GM12878 (cell line): ENCODE results near the gene INO80B. TPM values are rescaled to one million over a fixed set of nuclear protein-coding genes. Genes with fewer than 3 reads are reported as not detected.

ENCODE experiments used
- BHLHE40 ChIP-seq, 2 experiments: fragments of 450-650 bp in 1 of 2; IDR thresholded peaks; 2 replicates each; pipeline ENCODE4 v1.6.1; 2011 to 2017; ENCODE audit warnings: low read depth in 2 of 2, borderline replicate concordance in 1 of 2, improper control_type of control experiment in 1 of 2, low read length in 1 of 2, mild to moderate bottlenecking in 1 of 2
- CREM ChIP-seq: IDR thresholded peaks from 2 replicates; pipeline ENCODE4 v1.6.1; 2014; ENCODE audit warnings: antibody characterized with exemption, low read depth
- EGR1 ChIP-seq, 2 experiments: IDR thresholded peaks; 1 replicate in 1 of 2; 2 replicates in 1 of 2; pipeline ENCODE4 v1.6.1; 2011 to 2012; ENCODE audit warnings: low read depth in 2 of 2, low read length in 2 of 2, borderline replicate concordance in 1 of 2, mild to moderate bottlenecking in 1 of 2, moderate library complexity in 1 of 2
- IRF5 ChIP-seq: fragments of 450-650 bp; IDR thresholded peaks from 2 replicates; pipeline ENCODE4 v1.6.1; 2017; ENCODE audit warnings: borderline replicate concordance
- NR2C1 ChIP-seq: fragments of 450-650 bp; IDR thresholded peaks from 2 replicates; pipeline ENCODE4 v1.6.1; 2017; ENCODE audit warnings: antibody characterized with exemption, mild to moderate bottlenecking, moderate library complexity
- NR2C2 ChIP-seq: IDR thresholded peaks from 2 replicates; pipeline ENCODE4 v1.6.1; 2011; ENCODE audit warnings: borderline replicate concordance, low read depth; ENCODE audit not compliant: control insufficient read depth, insufficient read length
- PAX5 ChIP-seq: IDR thresholded peaks from 2 replicates; pipeline ENCODE4 v1.6.1; 2011; ENCODE audit warnings: low read depth, low read length, borderline replicate concordance
- PAX8 ChIP-seq: fragments of 450-650 bp; IDR thresholded peaks from 2 replicates; pipeline ENCODE4 v1.6.1; 2017; ENCODE audit warnings: mild to moderate bottlenecking, moderate library complexity
- POU2F2 ChIP-seq: IDR thresholded peaks from 3 replicates; pipeline ENCODE4 v1.6.1; 2011; ENCODE audit warnings: low read depth, mild to moderate bottlenecking, low read length, borderline replicate concordance
- RB1 ChIP-seq: fragments of 450-650 bp; formaldehyde crosslinking; IDR thresholded peaks from 2 replicates; pipeline ENCODE4 v1.6.1; 2017; ENCODE audit warnings: mild to moderate bottlenecking, borderline replicate concordance
- RELB ChIP-seq: fragments of 450-650 bp; IDR thresholded peaks from 2 replicates; pipeline ENCODE4 v1.6.1; 2017; ENCODE audit warnings: low read depth, mild to moderate bottlenecking, moderate library complexity
- SMAD5 ChIP-seq: IDR thresholded peaks from 2 replicates; pipeline ENCODE4 v1.6.1; 2016; ENCODE audit warnings: antibody characterized with exemption, low read depth
- ZNF207 ChIP-seq: fragments of 450-650 bp; IDR thresholded peaks from 2 replicates; pipeline ENCODE4 v1.6.1; 2014; ENCODE audit warnings: antibody characterized with exemption, mild to moderate bottlenecking, borderline replicate concordance
- ZNF622 ChIP-seq: fragments of 450-650 bp; IDR thresholded peaks from 2 replicates; pipeline ENCODE4 v1.6.1; 2017; ENCODE audit warnings: mild to moderate bottlenecking, inconsistent platforms
- polyA plus RNA-seq, 11 experiments: library from polyadenylated mRNA; depleted of rRNA in 4 of 11; unstranded in 6 of 11; stranded (reverse) in 5 of 11; fragments of >200 nt; fragmentation: Nextera tagmentation in 4 of 11; fragmentation: Illumina TruSeq in 1 of 11; extraction: Ambion mirVana in 4 of 11; extraction: Trizol in 1 of 11; gene quantifications; 1 replicate in 1 of 11; 2 replicates in 10 of 11; pipeline versions ENCODE4 v1.2.1 to v1.2.3, GENCODE V29; 2011 to 2016; ENCODE audit warnings: inconsistent platforms in 2 of 11, missing spikeins in 2 of 11, low read depth in 1 of 11
- total RNA-seq, 4 experiments: library from RNA; depleted of rRNA in 3 of 4; stranded (reverse); fragments of >200 nt in 3 of 4; fragmentation: Illumina TruSeq in 1 of 4; extraction: Trizol in 1 of 4; gene quantifications; 2 replicates each; pipeline versions ENCODE4 v1.2.1 to v1.2.3, GENCODE V29; 2013 to 2021

Gene INO80B
- total and polyA plus RNA-seq, 10 of the 15 experiments (the other 5 are each of a cell fraction or from before 2014, with no cell fraction given): 1.3 to 26.7 (median 11.1) TPM

GRCh38 chr2:74413001-74413698 lies 41.7 kb upstream of the INO80B start (continued):
- no peak for TF ChIP-seq RELB
- no peak for TF ChIP-seq POU2F2
- TF ChIP-seq PAX5: no peak
- no peak for TF ChIP-seq IRF5
- TF ChIP-seq EGR1 (IDR thresholded peaks at IDR 0.05; ENCODE audit: borderline replicate concordance in 1 of 2, low read depth in 2 of 2, low read length in 2 of 2): no peak
- no peak for TF ChIP-seq ZNF207
- no peak for TF ChIP-seq NR2C1
- TF ChIP-seq BHLHE40 (IDR thresholded peaks at IDR 0.05; ENCODE audit: borderline replicate concordance in 1 of 2, low read depth in 2 of 2, low read length in 1 of 2): no peak
- no peak for TF ChIP-seq RB1
- TF ChIP-seq NR2C2: no peak
- no peak for TF ChIP-seq ZNF622
- no peak for TF ChIP-seq CREM
- TF ChIP-seq SMAD5: no peak
- no peak for TF ChIP-seq PAX8
- TF ChIP-seq, all 136 proteins: peak for 0
